Keratinocyte (primary cell): Measurements from ENCODE around the gene GZMB. TPM values are rescaled to one million over a fixed set of nuclear protein-coding genes. Genes with fewer than 3 reads are reported as not detected.

ENCODE experiments used
- polyA plus RNA-seq, 5 experiments: library from polyadenylated mRNA; depleted of rRNA in 3 of 5; stranded (reverse) in 3 of 5; stranded (forward) in 1 of 5; unstranded in 1 of 5; fragments of >200 nt; gene quantifications; 1 replicate in 1 of 5; 2 replicates in 3 of 5; 3 replicates in 1 of 5; pipeline versions ENCODE4 v1.2.1 to v1.2.3, GENCODE V29; 2011 to 2012; ENCODE audit warnings: missing spikeins in 2 of 5, low read depth in 1 of 5, low replicate concordance in 1 of 5

GZMB gene
- polyA plus RNA-seq, 1 donor (not counting 4 experiments of a cell fraction or from before 2014, with no cell fraction given): 0.08 TPM

Other genes starting within 250 kb of the GZMB start
- 4.9 to 9.0 TPM (median 6.5 TPM) in 3 replicates for gene NYNRIN, start 235.2 kb downstream of the GZMB start, polyA plus RNA-seq
- 1.1 to 1.8 TPM (median 1.6 TPM) in 3 replicates for gene CBLN3, start 204.5 kb downstream of the GZMB start, polyA plus RNA-seq
- gene KHNYN, start 204.2 kb downstream of the GZMB start, polyA plus RNA-seq: 20.4 to 26.0 TPM (median 25.6 TPM) in 3 replicates
- 25.3 to 31.1 TPM (median 27.4 TPM) in 3 replicates for gene SDR39U1, start 191.4 kb downstream of the GZMB start, polyA plus RNA-seq
- not detected in 3 replicates for gene CMA1, start 125.9 kb downstream of the GZMB start, polyA plus RNA-seq
- not detected in 3 replicates for gene CTSG, start 57.9 kb downstream of the GZMB start, polyA plus RNA-seq
- 0.14 TPM in 1 of 3 replicates, not detected in the others for gene GZMH, start 24.5 kb downstream of the GZMB start, polyA plus RNA-seq